Ishikawa (cell line): ENCODE results near the gene LCLAT1.

ENCODE experiments used
- CEBPB ChIP-seq: IDR thresholded peaks from 2 replicates; pipeline ENCODE4 v1.6.1; 2012
- CREB1 ChIP-seq: IDR thresholded peaks from 2 replicates; pipeline ENCODE4 v1.6.1; 2012; ENCODE audit warnings: low read depth
- EGR1 ChIP-seq: IDR thresholded peaks from 2 replicates; pipeline ENCODE4 v1.6.1; 2012
- EP300 ChIP-seq: IDR thresholded peaks from 2 replicates; pipeline ENCODE4 v1.6.1; 2012; ENCODE audit warnings: borderline replicate concordance
- FOXM1 ChIP-seq: IDR thresholded peaks from 2 replicates; pipeline ENCODE4 v1.6.1; 2012; ENCODE audit warnings: low read depth, borderline replicate concordance
- NFIC ChIP-seq: IDR thresholded peaks from 2 replicates; pipeline ENCODE4 v1.6.1; 2012
- RAD21 ChIP-seq: IDR thresholded peaks from 2 replicates; pipeline ENCODE4 v1.6.1; 2012; ENCODE audit warnings: low read depth
- REST ChIP-seq: IDR thresholded peaks from 2 replicates; pipeline ENCODE4 v1.6.1; 2012; ENCODE audit warnings: low read depth, mild to moderate bottlenecking
- TAF1 ChIP-seq: IDR thresholded peaks from 2 replicates; pipeline ENCODE4 v1.6.1; 2012; ENCODE audit warnings: low read depth, mild to moderate bottlenecking
- TCF12 ChIP-seq: IDR thresholded peaks from 2 replicates; pipeline ENCODE4 v1.6.1; 2012; ENCODE audit warnings: low read depth
- TEAD4 ChIP-seq: IDR thresholded peaks from 2 replicates; pipeline ENCODE4 v1.6.1; 2012
- USF1 ChIP-seq: IDR thresholded peaks from 2 replicates; pipeline ENCODE4 v1.6.1; 2012
- YY1 ChIP-seq: IDR thresholded peaks from 2 replicates; pipeline ENCODE4 v1.6.1; 2012; ENCODE audit warnings: low read depth
- ZBTB7A ChIP-seq: IDR thresholded peaks from 2 replicates; pipeline ENCODE4 v1.6.1; 2012; ENCODE audit warnings: low read depth
- TF ChIP-seq, protein P1 (sequence below): IDR thresholded peaks from 2 replicates; pipeline ENCODE4 v1.6.1; 2012

The LCLAT1 gene

GRCh38 chr2:30450025-30450424 lies 3.0 kb downstream of the LCLAT1 start:
- no peak for TF ChIP-seq CEBPB
- no peak for TF ChIP-seq YY1

DNA sequence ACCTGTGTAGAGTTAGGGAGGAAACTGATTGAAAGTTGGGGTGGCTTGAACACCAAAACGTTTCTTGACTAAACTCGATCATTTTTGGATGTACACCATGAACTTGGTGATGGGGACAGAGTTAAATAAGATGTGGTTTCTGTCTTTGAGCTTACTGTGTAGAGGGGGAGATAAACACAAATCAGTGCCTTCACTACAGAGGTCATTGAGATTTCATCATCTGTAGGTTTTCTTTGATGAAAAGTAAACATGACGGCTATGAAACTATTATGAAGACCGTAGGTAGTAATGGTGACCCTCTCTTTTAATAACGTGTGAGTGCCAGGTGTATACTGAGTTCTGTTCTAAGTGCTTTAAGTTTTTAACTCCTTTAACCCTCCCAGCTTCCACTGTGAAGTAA lies 6.5 kb downstream of the LCLAT1 start:
- TF ChIP-seq YY1: no peak
- TF ChIP-seq USF1: no peak
- no peak for TF ChIP-seq NFIC
- no peak for TF ChIP-seq REST
- no peak for TF ChIP-seq TAF1
- TF ChIP-seq FOXM1: no peak
- TF ChIP-seq TCF12: no peak
- no peak for TF ChIP-seq EGR1
- TF ChIP-seq, protein P1, sequence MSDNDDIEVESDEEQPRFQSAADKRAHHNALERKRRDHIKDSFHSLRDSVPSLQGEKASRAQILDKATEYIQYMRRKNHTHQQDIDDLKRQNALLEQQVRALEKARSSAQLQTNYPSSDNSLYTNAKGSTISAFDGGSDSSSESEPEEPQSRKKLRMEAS: no peak
- no peak for TF ChIP-seq CREB1
- TF ChIP-seq ZBTB7A: no peak
- TF ChIP-seq TEAD4: no peak
- TF ChIP-seq RAD21: no peak

GRCh38 chr2:30454571-30454970 lies 7.5 kb downstream of the LCLAT1 start:
- TF ChIP-seq TEAD4 (no peak), EGR1 (no peak), TAF1 (no peak), EP300 (no peak), TCF12 (no peak), CEBPB (no peak), NFIC (no peak), CREB1 (no peak), REST (no peak), FOXM1 (no peak), YY1 (no peak), USF1 (no peak), ZBTB7A (no peak), RAD21 (no peak)
- TF ChIP-seq, protein P1: no peak

DNA sequence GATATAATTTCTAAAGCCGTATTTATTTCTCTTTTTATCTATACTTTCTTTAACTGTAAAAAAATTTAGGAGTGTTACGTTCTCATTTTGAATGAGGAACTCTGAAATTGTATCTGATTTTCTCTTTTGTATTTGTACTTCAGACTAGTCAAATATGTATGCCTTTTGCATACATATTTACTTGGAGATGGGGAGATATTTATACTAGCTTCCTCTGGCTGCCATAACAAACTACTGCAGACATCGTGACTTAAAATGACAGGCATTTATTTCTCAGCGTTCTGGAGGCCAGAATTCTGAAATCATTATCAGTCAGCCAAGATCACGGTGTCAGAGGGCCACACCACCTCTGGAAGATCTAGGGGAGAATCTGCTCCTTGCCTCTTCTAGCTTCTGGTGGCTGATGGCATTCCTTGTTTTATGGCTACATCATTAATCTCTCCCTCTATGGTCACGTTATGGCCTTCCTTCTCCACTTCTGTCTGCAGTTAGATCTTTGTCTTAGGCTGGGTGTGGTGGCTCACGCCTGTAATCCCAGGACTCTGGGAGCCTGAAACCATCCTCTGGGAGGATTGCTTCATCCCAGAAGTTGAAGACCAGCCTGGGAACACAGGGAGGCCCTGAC lies 8.2 kb downstream of the LCLAT1 start:
- TF ChIP-seq RAD21 (no peak), YY1 (no peak), TAF1 (no peak), REST (no peak), TEAD4 (no peak), CEBPB (no peak), TCF12 (no peak), FOXM1 (no peak), USF1 (no peak), EP300 (no peak), ZBTB7A (no peak), NFIC (no peak), EGR1 (no peak), CREB1 (no peak)
- TF ChIP-seq, protein P1: no peak
